Neural cell (in vitro differentiated cells): ENCODE measurements around the gene FREY1.

ENCODE experiments used
- CTCF ChIP-seq: fragments of 450-650 bp; IDR thresholded peaks from 2 replicates; pipeline ENCODE4 v1.5.1; 2014; ENCODE audit warnings: antibody characterized with exemption, mild to moderate bottlenecking, moderate library complexity; ENCODE audit not compliant: poor library complexity, severe bottlenecking
- EP300 ChIP-seq: fragments of 450-650 bp; conservative IDR thresholded peaks from 2 replicates; pipeline ENCODE4 v1.6.1; 2014; ENCODE audit warnings: antibody characterized with exemption, mild to moderate bottlenecking, moderate library complexity; ENCODE audit not compliant: poor library complexity, severe bottlenecking
- EZH2 ChIP-seq: fragments of 200-600, 300-800 bp; shearing (Covaris generic), sonication (generic); IDR thresholded peaks from 2 replicates; pipeline ENCODE4 v1.6.1; 2014; ENCODE audit warnings: antibody characterized with exemption, low read length, borderline replicate concordance, mild to moderate bottlenecking; ENCODE audit not compliant: insufficient read depth, poor library complexity, severe bottlenecking
- POLR2AphosphoS5 ChIP-seq: IDR thresholded peaks from 2 replicates; pipeline ENCODE4 v1.6.1; 2012
- RAD21 ChIP-seq: fragments of 450-650 bp; conservative IDR thresholded peaks from 2 replicates; pipeline ENCODE4 v1.6.1; 2014; ENCODE audit warnings: antibody characterized with exemption, mild to moderate bottlenecking, moderate library complexity

DNA sequence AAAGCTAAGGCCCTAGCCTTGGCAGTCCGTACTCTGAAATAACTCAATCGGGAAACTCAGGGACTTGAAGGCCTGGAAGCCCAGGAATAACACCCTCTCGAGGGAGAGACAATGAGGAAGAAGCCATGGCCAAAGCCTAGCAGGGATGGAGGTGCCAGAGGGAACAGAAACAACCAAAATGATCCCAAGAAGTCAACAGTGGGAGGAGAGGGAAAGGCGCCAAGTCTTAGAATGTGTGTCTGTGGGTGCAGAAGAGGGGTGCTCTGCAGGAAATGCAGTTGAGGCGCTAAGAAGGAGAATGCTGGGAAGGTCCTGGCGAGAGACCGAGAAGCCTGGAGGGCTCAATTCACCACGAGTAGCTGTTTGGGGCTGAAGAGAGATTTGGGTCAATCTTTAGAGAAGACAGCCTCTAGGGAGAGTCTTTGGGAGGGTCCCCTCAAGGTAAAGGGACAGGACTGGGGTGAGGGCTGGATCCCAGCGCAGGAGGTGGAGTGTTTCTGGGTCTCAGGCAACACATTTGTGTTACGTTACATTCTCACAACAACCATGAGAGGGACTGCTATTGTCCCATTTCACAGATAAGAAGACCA, 22.4 kb downstream of the FREY1 start:
- TF ChIP-seq CTCF (no peak), EP300 (no peak), POLR2AphosphoS5 (no peak), EZH2 (no peak), RAD21 (no peak)
